ENCODE measurements around the gene USP14.
"Not testable (repeated sequence)": the region's sequence is repeated elsewhere in the genome, so short reads cannot be mapped to it uniquely, and the experiment has no call there.

GRCh38 chr18:109130-109921 is 49.0 kb upstream of the USP14 start:
- TF ChIP-seq CTCF, EP300 (IDR thresholded peaks at IDR 0.05): not testable (repeated sequence)

Measured in tibial nerve (tissue), 4 donors.